K562 (cell line): Measurements from ENCODE around the gene NEDD4. TPM values are rescaled to one million over a fixed set of nuclear protein-coding genes. Genes with fewer than 3 reads are reported as not detected.
A peak's percentile ranks its signal among the peaks of the same experiment; 100 is the strongest.

ENCODE experiments used
- ATAC-seq: fragments of 200-7000 bp; cut with Tn5 transposase; 3 replicates; pipeline ENCODE4 v1.9.1; 2020; ENCODE audit warnings: moderate library complexity
- BruUV-seq: library from RNA; stranded (reverse); fragments of 400-500 nt; replicated peaks from 2 replicates; lab custom pipeline; 2021; lab: Mats Ljungman, UMichigan
- CTCF ChIA-PET: fragments of 300-600 bp; formaldehyde crosslinking; extraction: SDS; loops from one replicate; lab custom pipeline; 2021; ENCODE audit warnings: low intra/inter-chr PET ratio; lab: Yijun Ruan, JAX
- POLR2A ChIA-PET: fragments of 300-600, 350-650 bp; sonication (Branson Sonifier 250); formaldehyde crosslinking; extraction: SDS; loops from one replicate; lab custom pipeline; 2021; ENCODE audit warnings: antibody characterized with exemption, inconsistent platforms; lab: Yijun Ruan, JAX
- DNase-seq, 4 experiments: peaks; one replicate each; pipeline versions ENCODE4 v3.0.0 to v3.0.0-alpha.2; 2011 to 2018; ENCODE audit warnings: low spot score in 3 of 4, mixed read lengths in 3 of 4; ENCODE audit errors: extremely low read depth in 1 of 4
- FAIRE-seq: peaks from 2 replicates; lab custom pipeline; 2011; peaks lifted over from hg19 to GRCh38; lab: Jason Lieb, UNC
- H2AFZ ChIP-seq: 2 replicates; pipeline ENCODE4 v1.6.0; 2011; ENCODE audit warnings: low read depth, low read length, control low read depth, inconsistent platforms
- H3K27ac ChIP-seq: fragments of 200-600 bp; 3 replicates; pipeline ENCODE4 v1.8.0; 2011; ENCODE audit warnings: low read depth, mild to moderate bottlenecking, control low read depth, inconsistent platforms, low read length, moderate library complexity, mixed read lengths; ENCODE audit errors: extremely low read depth
- H3K27me3 ChIP-seq, 2 experiments: fragments of 300-600 bp in 1 of 2; 2 replicates in 1 of 2; 3 replicates in 1 of 2; pipeline versions ENCODE4 v1.6.0 to v1.8.0; 2011; ENCODE audit warnings: inconsistent platforms in 2 of 2, low read length in 2 of 2, mild to moderate bottlenecking in 1 of 2, mixed read lengths in 1 of 2, moderate library complexity in 1 of 2; ENCODE audit not compliant: control insufficient read depth in 2 of 2, insufficient read depth in 2 of 2
- H3K36me3 ChIP-seq: fragments of 300-600 bp; 3 replicates; pipeline ENCODE4 v1.8.0; 2011; ENCODE audit warnings: mild to moderate bottlenecking, low read length, inconsistent platforms; ENCODE audit not compliant: control insufficient read depth, insufficient read depth
- H3K4me1 ChIP-seq, 2 experiments: fragments of 200-600 bp in 1 of 2; replicated peaks in 1 of 2; 2 replicates in 1 of 2; 3 replicates in 1 of 2; pipeline versions ENCODE4 v1.5.1 to v1.8.0; 2011; ENCODE audit warnings: inconsistent platforms in 2 of 2, low read length in 2 of 2, mild to moderate bottlenecking in 1 of 2, mixed read lengths in 1 of 2, moderate library complexity in 1 of 2; ENCODE audit not compliant: control insufficient read depth in 2 of 2, insufficient read depth in 2 of 2
- H3K4me2 ChIP-seq: 2 replicates; pipeline ENCODE4 v1.6.1; 2011; ENCODE audit warnings: low read length, control low read depth, inconsistent platforms, mixed read lengths; ENCODE audit not compliant: insufficient read depth
- H3K4me3 ChIP-seq: fragments of 200-600 bp; sonication (generic), shearing (Covaris generic); 2 replicates; pipeline ENCODE4 v1.5.1; 2016; ENCODE audit warnings: control low read depth, inconsistent platforms
- H3K79me2 ChIP-seq: fragments of 200-600 bp; 3 replicates; pipeline ENCODE4 v1.8.0; 2011; ENCODE audit warnings: low read length, inconsistent platforms; ENCODE audit not compliant: control insufficient read depth, insufficient read depth
- H3K9ac ChIP-seq, 2 experiments: 2 replicates each; pipeline versions ENCODE4 v1.6.0 to v1.6.1; 2011; ENCODE audit warnings: low read depth in 2 of 2, low read length in 2 of 2, control low read depth in 1 of 2, inconsistent platforms in 1 of 2, mild to moderate bottlenecking in 1 of 2, mixed read lengths in 1 of 2; ENCODE audit not compliant: insufficient read depth in 1 of 2
- H3K9me1 ChIP-seq: one replicate; pipeline ENCODE4 v1.6.0; 2011; ENCODE audit warnings: inconsistent platforms, mild to moderate bottlenecking, low read length, moderate library complexity; ENCODE audit not compliant: control insufficient read depth, insufficient read depth
- H3K9me3 ChIP-seq: replicated peaks from 2 replicates; pipeline ENCODE4 v1.5.1; 2011; ENCODE audit warnings: low read depth, low read length, inconsistent platforms; ENCODE audit not compliant: control insufficient read depth, insufficient read depth
- H4K20me1 ChIP-seq: replicated peaks from 2 replicates; pipeline ENCODE4 v1.6.1; 2011; ENCODE audit warnings: low read length, inconsistent platforms, mixed read lengths; ENCODE audit not compliant: control insufficient read depth, insufficient read depth
- CEBPB ChIP-seq: fragments of 450-650 bp; IDR thresholded peaks from 2 replicates; pipeline ENCODE4 v1.6.1; 2016; ENCODE audit warnings: missing genetic modification characterization, missing compliant biosample characterization
- CEBPG ChIP-seq, 3 experiments: fragments of 200-800 bp in 1 of 3; sonication (Bioruptor generic) in 1 of 3; sonication (generic) in 1 of 3; formaldehyde crosslinking in 1 of 3; IDR thresholded peaks in 2 of 3; conservative IDR thresholded peaks in 1 of 3; 2 replicates each; pipeline versions ENCODE4 v1.6.1 to v1.8.0; 2016 to 2022; ENCODE audit warnings: missing compliant biosample characterization in 2 of 3, missing genetic modification characterization in 2 of 3, mild to moderate bottlenecking in 1 of 3, missing genetic modification reagents in 1 of 3
- CSDE1 ChIP-seq, 2 experiments: fragments of 450-650 bp; IDR thresholded peaks; 2 replicates each; pipeline ENCODE4 v1.6.1; 2016; ENCODE audit warnings: mild to moderate bottlenecking in 1 of 2
- EGR1 ChIP-seq: fragments of 450-650 bp; conservative IDR thresholded peaks from 2 replicates; pipeline ENCODE4 v1.6.1; 2017; ENCODE audit warnings: mild to moderate bottlenecking
- KDM1A ChIP-seq, 2 experiments: fragments of 450-650 bp; IDR thresholded peaks; 2 replicates each; pipeline ENCODE4 v1.6.1; 2016; ENCODE audit warnings: mild to moderate bottlenecking in 2 of 2
- MEF2D ChIP-seq: conservative IDR thresholded peaks from 2 replicates; pipeline ENCODE4 v1.6.1; 2016; ENCODE audit warnings: low read depth, missing genetic modification characterization, missing compliant biosample characterization
- MGA ChIP-seq: fragments of 450-650 bp; IDR thresholded peaks from 2 replicates; pipeline ENCODE4 v1.6.1; 2016; ENCODE audit warnings: mild to moderate bottlenecking, moderate library complexity
- NFIC ChIP-seq: fragments of 450-650 bp; IDR thresholded peaks from 2 replicates; pipeline ENCODE4 v1.6.1; 2017; ENCODE audit warnings: mild to moderate bottlenecking, inconsistent platforms
- SMARCE1 ChIP-seq: fragments of 450-650 bp; IDR thresholded peaks from 2 replicates; pipeline ENCODE4 v1.7.1; 2016; ENCODE audit warnings: mild to moderate bottlenecking
- WGBS: fragments of 100-300 bp; shearing (Covaris generic); methylation state at CpG from one replicate; pipeline ENCODE4 v1.1.6; 2016; ENCODE audit warnings: low coverage, mixed read lengths; ENCODE audit not compliant: insufficient coverage; ENCODE audit errors: missing lambda C conversion rate; 5-methylcytosine and 5-hydroxymethylcytosine counted together
- in situ Hi-C: fragments of 300-500 bp; cut with MboI; formaldehyde crosslinking; loops from 4 replicates; pipeline ENCODE4 v1.15.0; 2018; ENCODE audit warnings: inconsistent platforms, mixed read lengths
- intact Hi-C: fragments of 100-400 bp; cut with micrococcal nuclease; formaldehyde crosslinking; loops from 2 replicates; pipeline ENCODE4 v1.14.2; 2022
- polyA plus RNA-seq, 8 experiments: library from polyadenylated mRNA; depleted of rRNA in 4 of 8; stranded (reverse) in 5 of 8; unstranded in 3 of 8; fragments of >200 nt; fragmentation: Nextera tagmentation in 2 of 8; fragmentation: Illumina TruSeq in 1 of 8; extraction: Ambion mirVana in 2 of 8; extraction: Trizol in 1 of 8; gene quantifications; 2 replicates each; pipeline versions ENCODE4 v1.2.1 to v1.2.3, GENCODE V29; 2011 to 2014; ENCODE audit warnings: inconsistent platforms in 1 of 8, missing spikeins in 1 of 8
- total RNA-seq, 7 experiments: library from RNA; depleted of rRNA in 6 of 7; stranded (reverse); fragments of >200 nt in 6 of 7; fragmentation: Illumina TruSeq in 2 of 7; extraction: Trizol in 2 of 7; gene quantifications; 2 replicates each; pipeline versions ENCODE4 v1.2.1 to v1.2.3, GENCODE V29; 2011 to 2021; ENCODE audit warnings: low replicate concordance in 1 of 7

Gene NEDD4
- total and polyA plus RNA-seq, 9 of the 15 experiments (the other 6 are each of a cell fraction or from before 2014, with no cell fraction given) = 7.2 to 23.7 (median 17.3) TPM

- BruUV-seq = no TSS peak
- ATAC-seq = no peak
- no peak overlapping the region for H3K9ac ChIP-seq
- in situ Hi-C loops = no loop called here
- H2AFZ ChIP-seq = no peak overlapping the region
- FAIRE-seq = no peak
- no peaks in the 10 kb centered on the region for H3K9me3 ChIP-seq
- ChIA-PET POLR2A (no interaction called here), CTCF (no interaction called here)
- H3K27ac ChIP-seq = no peak overlapping the region
- no peak for DNase-seq
- intact Hi-C loops = no loop called here
- WGBS = 0% methylated on average over 3 of the region's 3 CpGs
- H3K9me1 ChIP-seq = no peaks in the 10 kb centered on the region
- no peaks in the 10 kb centered on the region for H3K79me2 ChIP-seq
- H4K20me1 ChIP-seq = no peaks in the 10 kb centered on the region
- H3K27me3 ChIP-seq = peaks cover 6 to 18% of the 10 kb centered on the region in 2 experiments
- H3K4me2 ChIP-seq = no peak overlapping the region
- H3K4me3 ChIP-seq = no peak overlapping the region
- H3K36me3 ChIP-seq = no peaks in the 10 kb centered on the region
- no peaks in the 10 kb centered on the region for H3K4me1 ChIP-seq
- TF ChIP-seq KDM1A (IDR thresholded peaks at IDR 0.05) (no peak), CEBPB (tag) (peak; percentile 46; the same call in 1 of the 2 replicates), MGA (no peak), EGR1 (no peak), NFIC (0 out of 2 replicates have a peak, but pooled peaks have one; percentile 15), CEBPG (CRISPR knock-in tag; IDR thresholded peaks at IDR 0.05) (no peak), CEBPG (tag; conservative IDR thresholded peaks at IDR 0.05 in 1 of 2, IDR thresholded peaks at IDR 0.05 in 1 of 2) (0 out of 4 replicates have a peak, but pooled peaks of 1 of the 2 experiments have one; percentile 32), SMARCE1 (no peak), MEF2D (tag) (peak; percentile 84), CSDE1 (IDR thresholded peaks at IDR 0.05) (no peak)
Observed at GRCh38 chr15:55823191-55823670, 170.2 kb downstream of the NEDD4 start.
